HEK293T (cell line): Measurements from ENCODE around the gene CCDC40.

Source experiments
- ARNT ChIP-seq: fragments of 450-650 bp; IDR thresholded peaks from 2 replicates; pipeline ENCODE4 v1.6.1; 2017; ENCODE audit warnings: mild to moderate bottlenecking
- BHLHE40 ChIP-seq: fragments of 450-650 bp; IDR thresholded peaks from 2 replicates; pipeline ENCODE4 v1.6.1; 2016; ENCODE audit warnings: mild to moderate bottlenecking, moderate library complexity, borderline replicate concordance
- ELF4 ChIP-seq: fragments of 450-650 bp; IDR thresholded peaks from 2 replicates; pipeline ENCODE4 v1.6.1; 2017; ENCODE audit warnings: antibody characterized with exemption
- FOXA1 ChIP-seq: fragments of 450-650 bp; IDR thresholded peaks from 2 replicates; pipeline ENCODE4 v1.6.1; 2016; ENCODE audit warnings: mild to moderate bottlenecking
- FOXK2 ChIP-seq: fragments of 450-650 bp; IDR thresholded peaks from 2 replicates; pipeline ENCODE4 v1.6.1; 2016; ENCODE audit warnings: mild to moderate bottlenecking
- FOXM1 ChIP-seq: fragments of 450-650 bp; IDR thresholded peaks from 2 replicates; pipeline ENCODE4 v1.6.1; 2017; ENCODE audit warnings: mild to moderate bottlenecking, borderline replicate concordance
- HDGF ChIP-seq: fragments of 450-650 bp; IDR thresholded peaks from 2 replicates; pipeline ENCODE4 v1.6.1; 2017; ENCODE audit warnings: antibody characterized with exemption, borderline replicate concordance
- L3MBTL2 ChIP-seq: fragments of 450-650 bp; conservative IDR thresholded peaks from 2 replicates; pipeline ENCODE4 v1.6.1; 2016; ENCODE audit warnings: mild to moderate bottlenecking
- LEF1 ChIP-seq: fragments of 450-650 bp; IDR thresholded peaks from 2 replicates; pipeline ENCODE4 v1.6.1; 2017; ENCODE audit warnings: mild to moderate bottlenecking, borderline replicate concordance
- SP1 ChIP-seq: fragments of 450-650 bp; IDR thresholded peaks from 2 replicates; pipeline ENCODE4 v1.6.1; 2017
- TARDBP ChIP-seq: fragments of 450-650 bp; IDR thresholded peaks from 2 replicates; pipeline ENCODE4 v1.6.1; 2016

GRCh38 chr17:80092959-80093358 is 56.5 kb downstream of the CCDC40 start:
- no peak for TF ChIP-seq ELF4
- no peak for TF ChIP-seq FOXM1
- no peak for TF ChIP-seq BHLHE40
- no peak for TF ChIP-seq L3MBTL2
- no peak for TF ChIP-seq FOXA1
- TF ChIP-seq SP1 = no peak
- no peak for TF ChIP-seq LEF1
- no peak for TF ChIP-seq HDGF
- no peak for TF ChIP-seq ARNT
- TF ChIP-seq FOXK2 = no peak
- no peak for TF ChIP-seq TARDBP
